HEK293 (cell line): Measurements from ENCODE around the gene NAA20.

ENCODE experiments used
- GLI2 ChIP-seq: fragments of 450-650 bp; formaldehyde crosslinking; IDR thresholded peaks from 2 replicates; pipeline ENCODE4; 2017; ENCODE audit warnings: missing biosample characterization, missing genetic modification characterization, low read depth, borderline replicate concordance
- HOXD13 ChIP-seq: sonication (generic); formaldehyde crosslinking; IDR thresholded peaks from 2 replicates; pipeline ENCODE4 v1.8.0; 2022; ENCODE audit warnings: missing genetic modification reagents, borderline replicate concordance
- MZF1 ChIP-seq: fragments of 450-650 bp; formaldehyde crosslinking; IDR thresholded peaks from 2 replicates; pipeline ENCODE4 v1.5.1; 2017; ENCODE audit warnings: missing biosample characterization, missing genetic modification characterization, borderline replicate concordance
- REPIN1 ChIP-seq: fragments of 450-650 bp; formaldehyde crosslinking; IDR thresholded peaks from 2 replicates; pipeline ENCODE4 v1.5.1; 2017; ENCODE audit warnings: missing biosample characterization, missing genetic modification characterization, low read depth
- SCRT2 ChIP-seq: fragments of 450-650 bp; formaldehyde crosslinking; IDR thresholded peaks from 2 replicates; pipeline ENCODE4 v1.5.1; 2016; ENCODE audit warnings: missing biosample characterization, missing genetic modification characterization
- ZBTB48 ChIP-seq: fragments of 450-650 bp; formaldehyde crosslinking; IDR thresholded peaks from 2 replicates; pipeline ENCODE4 v1.5.1; 2016; ENCODE audit warnings: missing biosample characterization, missing genetic modification characterization
- ZBTB6 ChIP-seq: fragments of 450-650 bp; formaldehyde crosslinking; IDR thresholded peaks from 2 replicates; pipeline ENCODE4 v1.5.1; 2017; ENCODE audit warnings: missing biosample characterization, missing genetic modification characterization
- ZBTB8A ChIP-seq: fragments of 450-650 bp; formaldehyde crosslinking; IDR thresholded peaks from 2 replicates; pipeline ENCODE4 v1.5.1; 2016; ENCODE audit warnings: missing biosample characterization, missing genetic modification characterization
- ZEB2 ChIP-seq: fragments of 450-650 bp; formaldehyde crosslinking; IDR thresholded peaks from 2 replicates; pipeline ENCODE4 v1.5.1; 2016; ENCODE audit warnings: missing biosample characterization, missing genetic modification characterization
- ZFP69B ChIP-seq: fragments of 450-650 bp; formaldehyde crosslinking; IDR thresholded peaks from 2 replicates; pipeline ENCODE4 v1.5.1; 2016; ENCODE audit warnings: missing biosample characterization, missing genetic modification characterization
- ZIC2 ChIP-seq: fragments of 450-650 bp; formaldehyde crosslinking; IDR thresholded peaks from 2 replicates; pipeline ENCODE4 v1.5.1; 2016; ENCODE audit warnings: missing biosample characterization, missing genetic modification characterization
- ZNF157 ChIP-seq: fragments of 450-650 bp; formaldehyde crosslinking; IDR thresholded peaks from 2 replicates; pipeline ENCODE4 v1.5.1; 2016; ENCODE audit warnings: missing biosample characterization, missing genetic modification characterization
- ZNF18 ChIP-seq: fragments of 450-650 bp; formaldehyde crosslinking; IDR thresholded peaks from 2 replicates; pipeline ENCODE4 v1.5.1; 2016; ENCODE audit warnings: missing biosample characterization, missing genetic modification characterization
- ZNF202 ChIP-seq: fragments of 450-650 bp; formaldehyde crosslinking; IDR thresholded peaks from 2 replicates; pipeline ENCODE4 v1.5.1; 2016; ENCODE audit warnings: missing biosample characterization, missing genetic modification characterization, borderline replicate concordance
- ZNF221 ChIP-seq: fragments of 450-650 bp; formaldehyde crosslinking; IDR thresholded peaks from 2 replicates; pipeline ENCODE4 v1.5.1; 2017; ENCODE audit warnings: missing biosample characterization, missing genetic modification characterization, borderline replicate concordance
- ZNF223 ChIP-seq: fragments of 450-650 bp; formaldehyde crosslinking; IDR thresholded peaks from 2 replicates; pipeline ENCODE4 v1.5.1; 2016; ENCODE audit warnings: missing biosample characterization, missing genetic modification characterization
- ZNF239 ChIP-seq: fragments of 450-650 bp; formaldehyde crosslinking; IDR thresholded peaks from 2 replicates; pipeline ENCODE4 v1.5.1; 2016; ENCODE audit warnings: missing biosample characterization, missing genetic modification characterization
- ZNF248 ChIP-seq: fragments of 450-650 bp; formaldehyde crosslinking; IDR thresholded peaks from 2 replicates; pipeline ENCODE4 v1.5.1; 2017; ENCODE audit warnings: missing biosample characterization, missing genetic modification characterization
- ZNF292 ChIP-seq: fragments of 450-650 bp; formaldehyde crosslinking; IDR thresholded peaks from 2 replicates; pipeline ENCODE4 v1.5.1; 2016; ENCODE audit warnings: low read depth, missing biosample characterization, missing genetic modification characterization, borderline replicate concordance
- ZNF404 ChIP-seq: fragments of 450-650 bp; formaldehyde crosslinking; IDR thresholded peaks from 2 replicates; pipeline ENCODE4 v1.5.1; 2017; ENCODE audit warnings: missing biosample characterization, missing genetic modification characterization
- ZNF433 ChIP-seq: fragments of 450-650 bp; formaldehyde crosslinking; IDR thresholded peaks from 2 replicates; pipeline ENCODE4 v1.5.1; 2016; ENCODE audit warnings: missing biosample characterization, missing genetic modification characterization, low read depth
- ZNF473 ChIP-seq: fragments of 450-650 bp; formaldehyde crosslinking; IDR thresholded peaks from 2 replicates; pipeline ENCODE4 v1.5.1; 2017; ENCODE audit warnings: missing biosample characterization, missing genetic modification characterization
- ZNF530 ChIP-seq: fragments of 450-650 bp; formaldehyde crosslinking; IDR thresholded peaks from 2 replicates; pipeline ENCODE4 v1.5.1; 2016; ENCODE audit warnings: low read depth, missing biosample characterization, missing genetic modification characterization
- ZNF549 ChIP-seq: fragments of 450-650 bp; IDR thresholded peaks from 2 replicates; pipeline ENCODE4 v1.5.1; 2018; ENCODE audit warnings: missing biosample characterization, missing genetic modification characterization, mild to moderate bottlenecking, inconsistent platforms, moderate library complexity
- ZNF555 ChIP-seq: fragments of 450-650 bp; formaldehyde crosslinking; conservative IDR thresholded peaks from 2 replicates; pipeline ENCODE4 v1.5.1; 2017; ENCODE audit warnings: missing biosample characterization, mild to moderate bottlenecking, missing genetic modification characterization, inconsistent platforms
- ZNF560 ChIP-seq: fragments of 450-650 bp; formaldehyde crosslinking; IDR thresholded peaks from 2 replicates; pipeline ENCODE4 v1.5.1; 2017; ENCODE audit warnings: missing biosample characterization, missing genetic modification characterization, borderline replicate concordance
- ZNF596 ChIP-seq: fragments of 450-650 bp; IDR thresholded peaks from 2 replicates; pipeline ENCODE4 v1.5.0; 2018; ENCODE audit warnings: missing biosample characterization, mild to moderate bottlenecking, missing genetic modification characterization, moderate library complexity
- ZNF624 ChIP-seq: fragments of 450-650 bp; formaldehyde crosslinking; IDR thresholded peaks from 2 replicates; pipeline ENCODE4 v1.5.1; 2017; ENCODE audit warnings: missing biosample characterization, missing genetic modification characterization
- ZNF658 ChIP-seq: fragments of 450-650 bp; formaldehyde crosslinking; IDR thresholded peaks from 2 replicates; pipeline ENCODE4; 2016; ENCODE audit warnings: missing biosample characterization, missing genetic modification characterization
- ZNF692 ChIP-seq: fragments of 450-650 bp; formaldehyde crosslinking; IDR thresholded peaks from 2 replicates; pipeline ENCODE4 v1.5.1; 2016; ENCODE audit warnings: missing biosample characterization, missing genetic modification characterization
- ZNF704 ChIP-seq: fragments of 450-650 bp; formaldehyde crosslinking; IDR thresholded peaks from 2 replicates; pipeline ENCODE4 v1.5.1; 2016; ENCODE audit warnings: missing biosample characterization, missing genetic modification characterization
- ZNF776 ChIP-seq: fragments of 450-650 bp; formaldehyde crosslinking; IDR thresholded peaks from 2 replicates; pipeline ENCODE4 v1.5.0; 2017; ENCODE audit warnings: missing biosample characterization, missing genetic modification characterization, borderline replicate concordance

NAA20 gene

GRCh38 chr20:20010639-20011500 is 6.3 kb upstream of the NAA20 start (continued):
- TF ChIP-seq ZNF473 (tag by site-specific recombination) (no peak), ZBTB48 (tag by site-specific recombination) (no peak), ZNF658 (tag by site-specific recombination) (no peak), ZNF530 (tag by site-specific recombination) (no peak), ZNF549 (tag by site-specific recombination) (no peak), ZNF404 (tag by site-specific recombination) (no peak), ZNF555 (tag by site-specific recombination) (no peak), ZNF433 (no peak), ZNF560 (tag by site-specific recombination) (no peak), ZNF692 (tag by site-specific recombination) (peak; percentile 24; the same call in 1 of the 2 replicates), ZIC2 (no peak), ZNF239 (no peak), SCRT2 (tag by site-specific recombination) (no peak), ZNF202 (no peak), ZEB2 (tag by site-specific recombination) (peak; percentile 78), ZNF704 (no peak), ZFP69B (tag by site-specific recombination) (no peak), ZNF776 (tag by site-specific recombination) (no peak), ZNF157 (tag by site-specific recombination) (no peak), ZNF223 (tag by site-specific recombination) (no peak), ZNF221 (0 out of 2 replicates have a peak, but pooled peaks have one; percentile 12), HOXD13 (CRISPR knock-in tag) (no peak), ZBTB6 (tag by site-specific recombination) (no peak), ZNF18 (tag by site-specific recombination) (no peak), ZBTB8A (tag by site-specific recombination) (no peak), ZNF596 (tag by site-specific recombination) (no peak), REPIN1 (tag by site-specific recombination) (no peak), MZF1 (tag by site-specific recombination) (no peak), ZNF248 (tag by site-specific recombination) (no peak), ZNF624 (no peak), ZNF292 (tag by site-specific recombination) (no peak), GLI2 (tag by site-specific recombination) (peak; percentile 70; the same call in 1 of the 2 replicates)
